ENCODE measurements around the gene RPS19BP1. TPM values are rescaled to one million over a fixed set of nuclear protein-coding genes. Genes with fewer than 3 reads are reported as not detected.

The RPS19BP1 gene
- polyA plus RNA-seq, 2 of the 4 experiments (the other 2 are of a cell fraction), result 51.1 to 74.0 TPM

- 88% methylated on average over 1 of the region's 7 CpGs for WGBS (ENCODE audit: missing lambda C conversion rate)
- ChIA-PET POLR2A (no interaction called here), CTCF (no interaction called here)
Measured at GRCh38 chr22:39577900-39578299, 45.4 kb upstream of the RPS19BP1 start.

GRCh38 chr22:39577366-39577765 lies 44.8 kb upstream of the RPS19BP1 start:
- WGBS (ENCODE audit: missing lambda C conversion rate), result 96% methylated on average over 15 of the region's 21 CpGs
- Histone ChIP-seq H3K4me1 (peaks cover 18% of the 10 kb centered on the region), H3K4me3 (no peak overlapping the region), H3K4me2 (no peak overlapping the region), H3K27ac (no peak overlapping the region), H3K9me3 (no peaks in the 10 kb centered on the region)
- FAIRE-seq, result no peak
- ATAC-seq, result no peak
- no peak for DNase-seq (ENCODE audit: low read depth in 1 of 2, low spot score in 1 of 2)
- CTCF ChIA-PET, result interaction anchor here (1.4 kb wide), 1 partner anchor 448 kb away, joined by 3 read pairs; no protein-coding TSS in a partner anchor
- TF ChIP-seq SMC3 (IDR thresholded peaks at IDR 0.05), result no peak
- TF ChIP-seq POLR2A (IDR thresholded peaks at IDR 0.05; ENCODE audit: low read length), result no peak
- no peak for TF ChIP-seq HOXB13 (CRISPR knock-in tag; IDR thresholded peaks at IDR 0.05; ENCODE audit: low read depth)
- TF ChIP-seq FOSB (CRISPR knock-in tag; IDR thresholded peaks at IDR 0.05), result no peak
- TF ChIP-seq EP300 (IDR thresholded peaks at IDR 0.05), result no peak
- TF ChIP-seq E2F6 (IDR thresholded peaks at IDR 0.05; ENCODE audit: borderline replicate concordance, low read depth), result no peak
- TF ChIP-seq HDAC2 (IDR thresholded peaks at IDR 0.05), result no peak
- no peak for TF ChIP-seq RAD21 (conservative IDR thresholded peaks at IDR 0.05 in 1 of 2, IDR thresholded peaks at IDR 0.05 in 1 of 2)
- no peak for TF ChIP-seq ZSCAN20 (CRISPR knock-in tag; IDR thresholded peaks at IDR 0.05)
- no peak for TF ChIP-seq ZNF302 (CRISPR knock-in tag; IDR thresholded peaks at IDR 0.05)
- POLR2A ChIA-PET, result no interaction called here

More at GRCh38 chr22:39577900-39578299, 45.4 kb upstream of the RPS19BP1 start:
- Histone ChIP-seq H3K27ac (no peak overlapping the region), H3K4me2 (no peak overlapping the region), H3K4me3 (no peak overlapping the region), H3K9me3 (no peaks in the 10 kb centered on the region), H3K4me1 (peaks cover 18% of the 10 kb centered on the region)
- TF ChIP-seq KDM5A (IDR thresholded peaks at IDR 0.05) (no peak), EHF (CRISPR knock-in tag; IDR thresholded peaks at IDR 0.05) (no peak), GATA3 (IDR thresholded peaks at IDR 0.05; ENCODE audit: borderline replicate concordance) (no peak), CHD4 (IDR thresholded peaks at IDR 0.05; ENCODE audit: borderline replicate concordance) (no peak), REST (IDR thresholded peaks at IDR 0.05) (no peak)
- ATAC-seq (no peak), FAIRE-seq (no peak), DNase-seq (ENCODE audit: low read depth in 1 of 2, low spot score in 1 of 2) (no peak)

- Histone ChIP-seq H3K9me3 (no peaks in the 10 kb centered on the region), H3K4me1 (peaks cover 18% of the 10 kb centered on the region), H3K4me3 (no peak overlapping the region), H3K4me2 (no peak overlapping the region), H3K27ac (peak overlapping the region in 1 of 2 experiments; percentile 49; a peak in 1 of 6 replicates)
- ChIA-PET CTCF (interaction anchor here (0.6 to 3.1 kb wide), 6 partner anchors 11 to 775 kb away, joined by 3 to 16 read pairs (median 3); no protein-coding TSS in a partner anchor), POLR2A (interaction anchor here (0.7 to 1.2 kb wide), 2 partner anchors 17 to 211 kb away, joined by 3 read pairs; no protein-coding TSS in a partner anchor)
- no peak for ATAC-seq
- TF ChIP-seq POLR2AphosphoS2 (conservative IDR thresholded peaks at IDR 0.05; ENCODE audit: low read length) (no peak), CBX8 (IDR thresholded peaks at IDR 0.05) (no peak), HES2 (IDR thresholded peaks at IDR 0.05) (no peak), KDM1A (IDR thresholded peaks at IDR 0.05; ENCODE audit: low read depth) (peak; percentile 58; the same call in 1 of the 2 replicates), HEYL (CRISPR knock-in tag; IDR thresholded peaks at IDR 0.05) (no peak), NPAS2 (CRISPR knock-in tag; IDR thresholded peaks at IDR 0.05; ENCODE audit: borderline replicate concordance) (no peak)
- no peak for FAIRE-seq
- 81% methylated on average over 4 of the region's 4 CpGs for WGBS (ENCODE audit: missing lambda C conversion rate)
- no peak for DNase-seq (ENCODE audit: low read depth in 1 of 2, low spot score in 1 of 2)
Measured at GRCh38 chr22:39576027-39576426, 43.5 kb upstream of the RPS19BP1 start.
